ENCODE data around the gene PPP4R3A. TPM values are rescaled to one million over a fixed set of nuclear protein-coding genes. Genes with fewer than 3 reads are reported as not detected.
A peak's percentile ranks its signal among the peaks of the same experiment; 100 is the strongest.
"Not testable (repeated sequence)": the region's sequence is repeated elsewhere in the genome, so short reads cannot be mapped to it uniquely, and the experiment has no call there.

PPP4R3A gene
- total RNA-seq, 1 donor from 2014 or later, result 47.4 TPM

- no peak for DNase-seq (ENCODE audit: missing footprints)
- intact Hi-C loops (cut with DNase I), result no loop called here
These were observed 53.8 kb downstream of the PPP4R3A start for GRCh38 chr14:91456283-91456682.

GRCh38 chr14:91454580-91454979, 55.5 kb downstream of the PPP4R3A start:
- no peak for DNase-seq (ENCODE audit: missing footprints)
- intact Hi-C loops (cut with DNase I), result no loop called here
- ATAC-seq, result no peak

More at GRCh38 chr14:91456283-91456682, 53.8 kb downstream of the PPP4R3A start:
- no peak for ATAC-seq

GRCh38 chr14:91454155-91454554, 56.0 kb downstream of the PPP4R3A start:
- ATAC-seq (no peak), DNase-seq (ENCODE audit: missing footprints) (no peak)
- intact Hi-C loops (cut with DNase I), result no loop called here

GRCh38 chr14:91453744-91454143, 56.4 kb downstream of the PPP4R3A start:
- ATAC-seq, result no peak
- DNase-seq (ENCODE audit: missing footprints), result no peak
- intact Hi-C loops (cut with DNase I), result no loop called here

- DNase-seq (ENCODE audit: missing footprints), result no peak
- intact Hi-C loops (cut with DNase I), result no loop called here
- ATAC-seq, result no peak
These were observed 65.6 kb downstream of the PPP4R3A start for GRCh38 chr14:91444335-91445020.

- ATAC-seq (no peak), DNase-seq (ENCODE audit: missing footprints) (no peak)
- intact Hi-C loops (cut with DNase I), result no loop called here
These were observed 70.8 kb downstream of the PPP4R3A start for GRCh38 chr14:91439345-91439744.

- ATAC-seq (no peak), DNase-seq (ENCODE audit: missing footprints) (no peak)
- intact Hi-C loops (cut with DNase I), result no loop called here
These were observed 71.3 kb downstream of the PPP4R3A start for GRCh38 chr14:91438845-91439244.

- intact Hi-C loops (cut with DNase I); DNase-seq (ENCODE audit: missing footprints); ATAC-seq: not testable (repeated sequence)
These were observed 73.8 kb downstream of the PPP4R3A start for GRCh38 chr14:91436266-91436665.

GRCh38 chr14:91429385-91429784, 80.7 kb downstream of the PPP4R3A start:
- DNase-seq (ENCODE audit: missing footprints) (no peak), ATAC-seq (no peak)
- intact Hi-C loops (cut with DNase I), result no loop called here

GRCh38 chr14:91428931-91429330, 81.2 kb downstream of the PPP4R3A start:
- intact Hi-C loops (cut with DNase I); DNase-seq (ENCODE audit: missing footprints); ATAC-seq: not testable (repeated sequence)

- intact Hi-C loops (cut with DNase I); ATAC-seq; DNase-seq (ENCODE audit: missing footprints): not testable (repeated sequence)
These were observed 84.6 kb downstream of the PPP4R3A start for GRCh38 chr14:91425531-91425944.

GRCh38 chr14:91424813-91425530, 85.1 kb downstream of the PPP4R3A start:
- intact Hi-C loops (cut with DNase I), result no loop called here
- no peak for ATAC-seq
- DNase-seq (ENCODE audit: missing footprints), result no peak

- intact Hi-C loops (cut with DNase I), result no loop called here
- ATAC-seq (no peak), DNase-seq (ENCODE audit: missing footprints) (no peak)
These were observed 89.4 kb downstream of the PPP4R3A start for GRCh38 chr14:91420686-91421085.

- intact Hi-C loops (cut with DNase I), result loop anchor here (10.0 kb wide), 1 partner anchor 55 kb away; no protein-coding TSS in a partner anchor
- DNase-seq (ENCODE audit: missing footprints) (no peak), ATAC-seq (no peak)
These were observed 90.7 kb downstream of the PPP4R3A start for GRCh38 chr14:91419451-91419850.

GRCh38 chr14:91419044-91419397, 91.1 kb downstream of the PPP4R3A start:
- no peak for ATAC-seq
- intact Hi-C loops (cut with DNase I), result loop anchor here (10.0 kb wide), 1 partner anchor 54 kb away; no protein-coding TSS in a partner anchor
- no peak for DNase-seq (ENCODE audit: missing footprints)

GRCh38 chr14:91418387-91419043, 91.6 kb downstream of the PPP4R3A start:
- intact Hi-C loops (cut with DNase I), result loop anchor here (1.0 to 10.0 kb wide), 2 partner anchors 54 to 93 kb away; no protein-coding TSS in a partner anchor
- peak; percentile 76 for ATAC-seq
- peak; percentile 89 for DNase-seq (ENCODE audit: missing footprints)

GRCh38 chr14:91417983-91418386, 92.1 kb downstream of the PPP4R3A start:
- intact Hi-C loops (cut with DNase I), result loop anchor here (1.0 to 10.0 kb wide), 2 partner anchors 53 to 93 kb away; no protein-coding TSS in a partner anchor
- peak; percentile 76 for DNase-seq (ENCODE audit: missing footprints)

GRCh38 chr14:91417120-91417982, 92.8 kb downstream of the PPP4R3A start, which contains the start of gene CCDC88C:
Gene CCDC88C, minus strand, starts transcription at chr14:91417820. Its CDS starts 130 bp downstream, at chr14:91417690.
- intact Hi-C loops (cut with DNase I), result loop anchor here (10.0 kb wide), 1 partner anchor 53 kb away; no protein-coding TSS in a partner anchor
- DNase-seq (ENCODE audit: missing footprints) (peak; percentile 86), ATAC-seq (peak; percentile 47)

More at GRCh38 chr14:91417983-91418386, 92.1 kb downstream of the PPP4R3A start:
- peak; percentile 42 for ATAC-seq
